Skeletal muscle satellite cell (primary cell): ENCODE measurements around the gene ZNF22.

ENCODE experiments used
- H3K27me3 ChIP-seq: 2 replicates; pipeline ENCODE4 v1.7.0; 2013; ENCODE audit warnings: low read length; ENCODE audit not compliant: control insufficient read depth, insufficient read depth
- H3K36me3 ChIP-seq: 2 replicates; pipeline ENCODE4 v1.7.0; 2013; ENCODE audit warnings: mild to moderate bottlenecking, control low read depth, low read length; ENCODE audit not compliant: insufficient read depth
- H3K4me1 ChIP-seq: 2 replicates; pipeline ENCODE4 v1.7.0; 2013; ENCODE audit warnings: low read length; ENCODE audit not compliant: control insufficient read depth, insufficient read depth
- H3K4me2 ChIP-seq: 2 replicates; pipeline ENCODE4 v1.7.0; 2013; ENCODE audit warnings: mild to moderate bottlenecking, low read length
- H3K4me3 ChIP-seq: 2 replicates; pipeline ENCODE4 v1.7.0; 2013; ENCODE audit warnings: low read length
- H3K9ac ChIP-seq: 2 replicates; pipeline ENCODE4 v1.7.0; 2013; ENCODE audit warnings: mild to moderate bottlenecking, low read depth, low read length, moderate library complexity
- H3K9me3 ChIP-seq: replicated peaks from 2 replicates; pipeline ENCODE4 v1.7.0; 2013; ENCODE audit warnings: mild to moderate bottlenecking, control low read depth, low read length

Gene ZNF22

GRCh38 chr10:44973323-44974081, 27.2 kb upstream of the ZNF22 start:
- H3K27me3 ChIP-seq, result no peaks in the 10 kb centered on the region
- no peak overlapping the region for H3K9ac ChIP-seq
- no peak overlapping the region for H3K4me3 ChIP-seq
- peaks cover 6% of the 10 kb centered on the region for H3K36me3 ChIP-seq
- peaks cover 43% of the 10 kb centered on the region for H3K4me1 ChIP-seq
- no peak overlapping the region for H3K4me2 ChIP-seq
- no peaks in the 10 kb centered on the region for H3K9me3 ChIP-seq

GRCh38 chr10:44974082-44974627, 26.6 kb upstream of the ZNF22 start:
- Histone ChIP-seq H3K9me3 (no peaks in the 10 kb centered on the region), H3K36me3 (peaks cover 6% of the 10 kb centered on the region), H3K9ac (peak overlapping the region; percentile 64), H3K4me2 (peak overlapping the region; percentile 81), H3K27me3 (no peaks in the 10 kb centered on the region), H3K4me1 (peaks cover 46% of the 10 kb centered on the region), H3K4me3 (peak overlapping the region; percentile 59)

- H3K4me3 ChIP-seq, result peak overlapping the region; percentile 59
- peak overlapping the region; percentile 81 for H3K4me2 ChIP-seq
- no peaks in the 10 kb centered on the region for H3K9me3 ChIP-seq
- peaks cover 53% of the 10 kb centered on the region for H3K4me1 ChIP-seq
- peak overlapping the region; percentile 64 for H3K9ac ChIP-seq
- H3K27me3 ChIP-seq, result no peaks in the 10 kb centered on the region
- H3K36me3 ChIP-seq, result peaks cover 6% of the 10 kb centered on the region
These were observed 25.9 kb upstream of the ZNF22 start for GRCh38 chr10:44974628-44975430.

- H3K4me3 ChIP-seq, result peak overlapping the region; percentile 17
- peaks cover 6% of the 10 kb centered on the region for H3K36me3 ChIP-seq
- H3K27me3 ChIP-seq, result no peaks in the 10 kb centered on the region
- H3K4me1 ChIP-seq, result peaks cover 61% of the 10 kb centered on the region
- no peak overlapping the region for H3K9ac ChIP-seq
- no peaks in the 10 kb centered on the region for H3K9me3 ChIP-seq
- H3K4me2 ChIP-seq, result peak overlapping the region; percentile 85
These were observed 25.0 kb upstream of the ZNF22 start for GRCh38 chr10:44975431-44976331.

DNA sequence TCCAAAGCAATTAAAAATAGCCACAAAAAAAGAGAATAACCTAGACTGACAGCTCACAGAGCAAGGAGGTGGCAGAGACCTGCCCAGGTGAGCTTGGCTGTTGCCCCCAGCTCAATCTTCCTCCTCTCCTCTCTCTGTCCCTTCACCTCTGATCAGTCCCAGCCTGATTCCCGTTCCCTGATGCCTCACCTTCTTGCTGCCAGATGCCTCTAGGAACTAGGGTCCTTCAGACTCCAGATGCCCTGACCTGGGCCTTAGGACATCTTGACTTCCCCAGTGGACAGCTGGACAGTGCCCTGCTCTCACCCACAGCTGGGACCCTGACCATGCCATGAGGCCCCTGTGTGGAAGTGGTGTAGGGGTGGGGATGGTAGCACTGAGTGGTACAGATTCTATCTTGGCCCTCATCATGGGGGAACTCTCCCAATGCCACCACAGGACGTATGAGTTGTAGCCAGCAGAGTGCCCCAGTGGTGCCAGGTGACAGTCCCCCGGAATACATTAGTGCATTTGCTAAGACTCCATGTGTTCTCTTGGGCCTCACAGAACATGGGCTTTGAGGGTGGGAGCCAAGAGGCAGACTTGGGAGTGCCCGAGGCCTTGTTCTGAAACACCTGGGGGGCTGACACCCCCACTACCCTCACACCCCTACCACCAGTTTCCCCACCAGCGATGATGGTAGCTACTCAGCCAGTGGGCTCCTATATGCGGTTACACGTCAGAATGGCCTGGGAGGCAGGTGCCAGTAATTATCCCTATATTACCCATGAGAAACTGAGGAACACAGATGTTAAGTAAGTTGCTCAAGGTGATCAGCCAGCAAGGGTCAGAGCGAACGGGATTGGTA, 24.1 kb upstream of the ZNF22 start:
- Histone ChIP-seq H3K27me3 (no peaks in the 10 kb centered on the region), H3K9me3 (no peaks in the 10 kb centered on the region), H3K4me3 (peak overlapping the region; percentile 71), H3K9ac (no peak overlapping the region), H3K4me1 (peaks cover 69% of the 10 kb centered on the region), H3K4me2 (peak overlapping the region; percentile 85), H3K36me3 (peaks cover 4% of the 10 kb centered on the region)

DNA sequence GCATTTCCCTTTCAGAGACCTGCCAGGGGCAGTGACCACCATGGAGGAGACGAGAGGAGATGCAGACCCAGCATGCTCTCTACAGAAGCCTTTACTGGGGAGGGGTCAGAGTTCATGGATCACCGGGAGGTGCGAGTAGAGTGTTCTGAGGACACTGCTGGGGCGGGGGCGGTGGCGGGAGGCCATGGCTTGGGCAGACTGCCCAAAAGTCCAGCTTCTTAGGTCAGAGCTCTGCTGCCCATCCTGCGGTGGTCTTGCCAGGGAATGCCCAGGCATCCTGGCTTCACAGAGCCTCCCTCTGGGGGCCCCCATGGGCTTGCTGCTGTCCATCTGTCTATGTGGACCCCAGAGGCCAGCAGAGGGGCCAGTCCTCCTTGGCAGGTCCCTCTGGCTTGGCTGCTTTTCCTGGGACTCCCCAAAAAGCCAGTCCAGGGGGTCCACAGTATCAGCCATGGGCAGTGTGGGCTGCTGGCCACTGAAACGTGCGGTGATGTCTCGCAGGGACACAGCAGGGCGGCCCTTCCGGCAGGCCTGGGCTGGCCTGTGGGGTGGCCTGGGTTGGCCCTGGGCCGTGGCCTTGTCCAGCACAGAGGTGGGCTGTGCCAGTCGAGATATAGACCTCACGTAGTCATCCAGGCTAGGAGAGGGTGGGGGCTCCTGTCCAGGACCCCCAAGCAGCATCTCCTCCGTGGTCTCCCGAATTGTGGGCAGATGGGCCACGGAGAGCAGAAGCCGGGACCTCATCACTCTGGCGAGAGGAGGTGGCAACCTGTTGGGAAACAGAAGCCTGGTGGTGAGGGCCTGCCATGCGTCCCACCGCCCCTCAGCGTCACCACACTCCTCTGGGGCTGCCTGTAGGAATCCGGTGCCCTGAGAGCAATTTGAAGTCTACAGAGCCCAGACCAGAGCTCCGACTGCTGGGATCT, 23.2 kb upstream of the ZNF22 start:
- Histone ChIP-seq H3K27me3 (no peaks in the 10 kb centered on the region), H3K9me3 (no peaks in the 10 kb centered on the region), H3K4me3 (peak overlapping the region; percentile 71), H3K4me2 (peak overlapping the region; percentile 85), H3K9ac (peak overlapping the region; percentile 74), H3K4me1 (peaks cover 79% of the 10 kb centered on the region), H3K36me3 (no peaks in the 10 kb centered on the region)

DNA sequence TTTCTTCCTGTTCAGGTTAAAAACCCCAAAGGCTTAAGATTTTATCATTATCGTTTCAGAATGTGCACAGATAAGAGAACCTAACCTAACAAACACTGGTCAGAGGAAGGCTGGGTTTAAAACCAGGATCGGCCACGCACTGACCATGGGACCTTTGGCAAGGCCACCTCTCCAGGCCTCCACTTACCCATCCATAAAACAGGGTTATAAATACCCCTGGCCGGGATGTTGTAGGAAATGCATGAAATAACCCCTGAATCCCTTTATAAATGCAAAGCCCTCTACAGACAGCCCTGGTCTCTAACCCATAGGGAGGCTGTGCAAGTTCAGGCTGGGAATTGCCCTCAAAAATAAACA, 22.5 kb upstream of the ZNF22 start:
- peak overlapping the region; percentile 85 for H3K4me2 ChIP-seq
- no peaks in the 10 kb centered on the region for H3K36me3 ChIP-seq
- peak overlapping the region; percentile 74 for H3K9ac ChIP-seq
- H3K27me3 ChIP-seq, result no peaks in the 10 kb centered on the region
- peak overlapping the region; percentile 71 for H3K4me3 ChIP-seq
- H3K4me1 ChIP-seq, result peaks cover 81% of the 10 kb centered on the region
- H3K9me3 ChIP-seq, result no peaks in the 10 kb centered on the region

- H3K27me3 ChIP-seq, result no peaks in the 10 kb centered on the region
- peak within 1 kb of the TSS; percentile 71 for H3K4me3 ChIP-seq
- H3K4me1 ChIP-seq, result peaks cover 81% of the 10 kb centered on the region
- peak within 1 kb of the TSS; percentile 85 for H3K4me2 ChIP-seq
- H3K9me3 ChIP-seq, result no peaks in the 10 kb centered on the region
- H3K9ac ChIP-seq, result peak within 1 kb of the TSS; percentile 74
- H3K36me3 ChIP-seq, result no peaks in the 10 kb centered on the region
These were observed 22.0 kb upstream of the ZNF22 start, which contains the start of gene DEPP1 for GRCh38 chr10:44978570-44979280. Gene DEPP1 (minus strand): TSS chr10:44978809. CDS start chr10:44978030, 779 bp downstream.
